Measurements from ENCODE around the gene TIMM13.

DNA sequence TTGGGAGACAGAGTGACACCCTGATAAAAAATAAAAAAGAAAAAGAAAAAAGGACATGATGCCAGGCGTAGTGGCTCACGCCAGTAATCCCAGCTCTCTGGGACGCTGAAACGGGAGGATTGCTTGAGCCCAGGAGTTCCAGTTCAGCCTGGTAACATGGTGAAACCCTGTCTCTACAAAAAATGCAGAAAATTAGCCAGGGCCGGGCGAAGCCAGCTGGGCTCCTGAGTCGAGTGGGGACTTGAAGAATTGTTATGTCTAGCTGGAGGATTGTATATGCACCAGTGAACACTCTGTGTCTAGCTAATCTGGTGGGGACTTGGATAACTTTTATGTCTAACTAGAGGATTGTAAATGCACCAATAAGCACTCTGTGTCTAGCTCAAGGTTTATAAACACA, 35.0 kb downstream of the TIMM13 start:
- TF ChIP-seq CTCF (IDR thresholded peaks at IDR 0.05; ENCODE audit: poor library complexity) = no peak
- no peak for TF ChIP-seq EZH2 (IDR thresholded peaks at IDR 0.05; ENCODE audit: borderline replicate concordance)
- TF ChIP-seq EZH2phosphoT487 (IDR thresholded peaks at IDR 0.05; ENCODE audit: low read depth, severe bottlenecking, unreplicated experiment) = no peak

All from hepatocyte (in vitro differentiated cells).